Amniotic epithelial cell (primary cell): ENCODE data around the gene INAVA.
A peak's percentile ranks its signal among the peaks of the same experiment; 100 is the strongest.

Source experiments
- DNase-seq: peaks from one replicate; pipeline ENCODE4 v3.0.0-alpha.2; 2010; ENCODE audit warnings: low read depth

INAVA gene

GRCh38 chr1:200877839-200878551, 16.7 kb upstream of the INAVA start:
- DNase-seq: no peak

- DNase-seq: no peak
These were observed 14.5 kb upstream of the INAVA start for GRCh38 chr1:200880212-200880611.

- no peak for DNase-seq
These were observed 11.6 kb upstream of the INAVA start for GRCh38 chr1:200883118-200883517.

GRCh38 chr1:200885623-200886402, 8.9 kb upstream of the INAVA start:
- no peak for DNase-seq

- no peak for DNase-seq
These were observed 8.1 kb upstream of the INAVA start for GRCh38 chr1:200886594-200886993.

- no peak for DNase-seq
These were observed 7.7 kb upstream of the INAVA start for GRCh38 chr1:200887036-200887435.

- no peak for DNase-seq
These were observed 6.8 kb upstream of the INAVA start for GRCh38 chr1:200887772-200888348.

GRCh38 chr1:200888349-200888838, 6.3 kb upstream of the INAVA start:
- DNase-seq: peak; percentile 22

- DNase-seq: no peak
These were observed 5.1 kb upstream of the INAVA start for GRCh38 chr1:200889571-200889970.

- no peak for DNase-seq
These were observed 4.7 kb upstream of the INAVA start for GRCh38 chr1:200890027-200890426.

GRCh38 chr1:200890818-200891773, 3.6 kb upstream of the INAVA start:
- no peak for DNase-seq

GRCh38 chr1:200891774-200892157, 2.9 kb upstream of the INAVA start:
- no peak for DNase-seq

- DNase-seq: no peak
These were observed 2.2 kb upstream of the INAVA start for GRCh38 chr1:200892546-200892945.

GRCh38 chr1:200892958-200893357, 1.7 kb upstream of the INAVA start:
- DNase-seq: no peak

GRCh38 chr1:200893411-200893901, 1.2 kb upstream of the INAVA start:
- no peak for DNase-seq

- DNase-seq: no peak
These were observed 716 bp downstream of the INAVA start for GRCh38 chr1:200895443-200895789.

- no peak for DNase-seq
These were observed 1.3 kb downstream of the INAVA start for GRCh38 chr1:200895801-200896530.

- peak; percentile 84 for DNase-seq
These were observed 2.0 kb downstream of the INAVA start for GRCh38 chr1:200896531-200897196.

- no peak for DNase-seq
These were observed 2.6 kb downstream of the INAVA start for GRCh38 chr1:200897259-200897658.

- DNase-seq: no peak
These were observed 4.3 kb downstream of the INAVA start for GRCh38 chr1:200899015-200899386.
